ENCODE results near the gene ZFYVE26.
"Not testable (repeated sequence)": the region's sequence is repeated elsewhere in the genome, so short reads cannot be mapped to it uniquely, and the experiment has no call there.

The ZFYVE26 gene

DNA sequence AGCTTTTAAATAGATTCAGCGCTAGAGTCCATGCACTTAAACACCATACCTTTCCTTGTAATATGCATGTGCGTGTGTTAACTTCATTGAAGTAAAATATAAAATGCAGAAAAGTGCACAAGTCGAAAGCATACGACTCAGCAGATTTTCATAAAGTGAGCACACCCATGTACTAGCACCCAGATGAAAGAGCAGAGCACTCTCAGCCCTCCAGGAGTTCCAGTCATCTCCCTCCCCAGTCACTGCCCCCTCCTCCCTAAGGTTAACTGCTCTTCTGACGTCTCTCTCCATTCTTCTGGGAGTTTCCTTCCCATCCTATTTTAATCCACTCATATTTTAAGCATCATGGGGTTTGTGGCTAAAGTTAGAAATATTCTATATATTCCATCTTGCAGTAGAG, 94.5 kb downstream of the ZFYVE26 start:
- TF ChIP-seq, protein P1, sequence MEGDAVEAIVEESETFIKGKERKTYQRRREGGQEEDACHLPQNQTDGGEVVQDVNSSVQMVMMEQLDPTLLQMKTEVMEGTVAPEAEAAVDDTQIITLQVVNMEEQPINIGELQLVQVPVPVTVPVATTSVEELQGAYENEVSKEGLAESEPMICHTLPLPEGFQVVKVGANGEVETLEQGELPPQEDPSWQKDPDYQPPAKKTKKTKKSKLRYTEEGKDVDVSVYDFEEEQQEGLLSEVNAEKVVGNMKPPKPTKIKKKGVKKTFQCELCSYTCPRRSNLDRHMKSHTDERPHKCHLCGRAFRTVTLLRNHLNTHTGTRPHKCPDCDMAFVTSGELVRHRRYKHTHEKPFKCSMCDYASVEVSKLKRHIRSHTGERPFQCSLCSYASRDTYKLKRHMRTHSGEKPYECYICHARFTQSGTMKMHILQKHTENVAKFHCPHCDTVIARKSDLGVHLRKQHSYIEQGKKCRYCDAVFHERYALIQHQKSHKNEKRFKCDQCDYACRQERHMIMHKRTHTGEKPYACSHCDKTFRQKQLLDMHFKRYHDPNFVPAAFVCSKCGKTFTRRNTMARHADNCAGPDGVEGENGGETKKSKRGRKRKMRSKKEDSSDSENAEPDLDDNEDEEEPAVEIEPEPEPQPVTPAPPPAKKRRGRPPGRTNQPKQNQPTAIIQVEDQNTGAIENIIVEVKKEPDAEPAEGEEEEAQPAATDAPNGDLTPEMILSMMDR (IDR thresholded peaks at IDR 0.05; ENCODE audit: extremely low read depth, insufficient read depth, missing control alignments): no peak
- DNase-seq (ENCODE audit: low spot score): no peak
- in situ Hi-C loops (cut with MboI; ENCODE audit: low pct_unique_long_range_greater_than_20kb, low sequenced_read_pairs, unreplicated experiment): no loop called here

- TF ChIP-seq, protein P1 (IDR thresholded peaks at IDR 0.05; ENCODE audit: extremely low read depth, insufficient read depth, missing control alignments): no peak
- in situ Hi-C loops (cut with MboI; ENCODE audit: low pct_unique_long_range_greater_than_20kb, low sequenced_read_pairs, unreplicated experiment): no loop called here
- no peak for DNase-seq (ENCODE audit: low spot score)
These were observed 96.5 kb downstream of the ZFYVE26 start for GRCh38 chr14:67719866-67720265.

- in situ Hi-C loops (cut with MboI; ENCODE audit: low pct_unique_long_range_greater_than_20kb, low sequenced_read_pairs, unreplicated experiment); DNase-seq (ENCODE audit: low spot score): not testable (repeated sequence)
These were observed 97.0 kb downstream of the ZFYVE26 start for GRCh38 chr14:67719385-67719784.

DNA sequence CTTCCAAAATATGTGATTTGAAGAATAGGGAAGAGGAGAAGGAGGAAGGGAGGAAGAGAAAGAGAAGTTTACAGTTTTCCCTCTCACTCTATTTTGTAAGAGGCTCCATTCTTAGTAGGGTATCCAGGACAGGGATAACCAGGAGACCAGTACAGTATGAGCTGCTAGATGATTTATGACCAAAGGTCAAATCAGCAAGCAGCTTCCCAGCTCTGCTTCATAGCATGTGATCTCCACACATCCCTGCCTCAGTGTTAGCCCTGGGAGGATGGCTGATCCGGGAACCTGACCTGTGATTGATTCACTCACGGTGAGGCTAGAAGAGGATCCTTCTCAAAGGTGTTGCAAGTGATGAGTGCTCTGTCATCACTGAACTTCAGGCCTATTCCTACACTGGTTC, 98.1 kb downstream of the ZFYVE26 start:
- DNase-seq (ENCODE audit: low spot score): no peak
- in situ Hi-C loops (cut with MboI; ENCODE audit: low pct_unique_long_range_greater_than_20kb, low sequenced_read_pairs, unreplicated experiment): no loop called here
- TF ChIP-seq, protein P1 (IDR thresholded peaks at IDR 0.05; ENCODE audit: extremely low read depth, insufficient read depth, missing control alignments): no peak

- no peak for DNase-seq (ENCODE audit: low spot score)
- TF ChIP-seq, protein P1 (IDR thresholded peaks at IDR 0.05; ENCODE audit: extremely low read depth, insufficient read depth, missing control alignments): no peak
- in situ Hi-C loops (cut with MboI; ENCODE audit: low pct_unique_long_range_greater_than_20kb, low sequenced_read_pairs, unreplicated experiment): no loop called here
These were observed 99.3 kb downstream of the ZFYVE26 start for GRCh38 chr14:67717048-67717447.

GRCh38 chr14:67710209-67710608, 106.2 kb downstream of the ZFYVE26 start:
- TF ChIP-seq, protein P1 (IDR thresholded peaks at IDR 0.05; ENCODE audit: extremely low read depth, insufficient read depth, missing control alignments): no peak
- in situ Hi-C loops (cut with MboI; ENCODE audit: low pct_unique_long_range_greater_than_20kb, low sequenced_read_pairs, unreplicated experiment): no loop called here
- DNase-seq (ENCODE audit: low spot score): no peak

- DNase-seq (ENCODE audit: low spot score); in situ Hi-C loops (cut with MboI; ENCODE audit: low pct_unique_long_range_greater_than_20kb, low sequenced_read_pairs, unreplicated experiment): not testable (repeated sequence)
These were observed 106.6 kb downstream of the ZFYVE26 start for GRCh38 chr14:67709796-67710195.

DNA sequence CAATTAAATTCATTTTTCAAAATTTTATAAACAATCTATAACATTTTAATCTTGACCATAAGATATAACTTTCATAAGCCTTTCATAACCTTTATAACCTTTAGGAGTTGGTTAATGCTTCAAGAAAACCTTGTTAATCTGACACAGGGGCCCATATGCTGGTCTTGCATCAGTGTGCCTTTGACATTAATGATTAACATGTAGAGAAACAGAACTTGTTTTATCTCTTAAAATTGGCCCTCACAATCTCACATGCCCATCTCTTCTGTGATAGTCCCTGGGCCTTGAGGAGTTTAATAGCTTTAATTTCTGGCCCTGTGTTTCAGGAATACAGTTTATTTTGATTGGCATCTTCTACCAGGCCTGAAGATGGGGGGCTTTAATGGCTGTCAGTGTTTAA, 107.0 kb downstream of the ZFYVE26 start:
- DNase-seq (ENCODE audit: low spot score); in situ Hi-C loops (cut with MboI; ENCODE audit: low pct_unique_long_range_greater_than_20kb, low sequenced_read_pairs, unreplicated experiment): not testable (repeated sequence)

All from GM13977 (cell line).